PC-9 (cell line): ENCODE results near the gene MKKS.

Experiments
- EZH2 ChIP-seq: fragments of 200-600 bp; sonication (generic); IDR thresholded peaks from 2 replicates; pipeline ENCODE4 v1.8.0; 2017; ENCODE audit warnings: antibody characterized with exemption, low read depth
- TF ChIP-seq, protein P1 (sequence below): fragments of 200-600 bp; sonication (generic); conservative IDR thresholded peaks from 2 replicates; pipeline ENCODE4 v1.6.1; 2017; ENCODE audit warnings: mixed run types, antibody characterized with exemption, mild to moderate bottlenecking, moderate library complexity

DNA sequence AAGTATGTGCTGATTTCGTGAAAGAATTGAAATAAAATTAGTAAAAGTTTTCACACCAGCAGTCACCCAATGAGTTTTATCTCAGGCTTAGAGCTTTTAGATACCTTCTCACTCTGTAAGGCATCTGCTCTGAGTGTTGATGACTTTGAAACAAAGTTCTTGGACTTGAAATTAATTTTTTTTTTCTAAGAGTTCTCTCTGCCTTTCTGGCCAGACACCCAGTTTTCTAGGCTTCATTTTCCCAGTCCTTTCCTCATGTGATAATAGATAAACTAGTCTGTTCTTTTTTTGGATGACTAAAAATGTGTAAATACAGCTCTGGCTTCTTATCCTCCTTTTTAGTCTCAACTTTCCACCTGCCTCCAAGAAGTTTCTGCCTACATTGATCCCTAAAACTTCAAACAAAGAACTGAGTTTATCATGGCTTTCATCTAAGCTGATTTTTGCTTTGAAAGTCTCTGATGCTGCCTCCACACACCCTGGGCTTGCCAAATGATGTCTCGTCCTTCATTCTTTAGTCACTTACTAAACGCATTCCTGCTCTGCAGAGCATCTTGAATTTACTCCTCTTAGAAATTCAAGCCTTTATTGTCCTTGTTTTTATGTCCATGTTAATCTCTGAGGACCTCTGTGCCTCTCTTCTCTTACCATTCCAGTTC lies 33.8 kb upstream of the MKKS start:
- no peak for TF ChIP-seq EZH2
- TF ChIP-seq, protein P1, sequence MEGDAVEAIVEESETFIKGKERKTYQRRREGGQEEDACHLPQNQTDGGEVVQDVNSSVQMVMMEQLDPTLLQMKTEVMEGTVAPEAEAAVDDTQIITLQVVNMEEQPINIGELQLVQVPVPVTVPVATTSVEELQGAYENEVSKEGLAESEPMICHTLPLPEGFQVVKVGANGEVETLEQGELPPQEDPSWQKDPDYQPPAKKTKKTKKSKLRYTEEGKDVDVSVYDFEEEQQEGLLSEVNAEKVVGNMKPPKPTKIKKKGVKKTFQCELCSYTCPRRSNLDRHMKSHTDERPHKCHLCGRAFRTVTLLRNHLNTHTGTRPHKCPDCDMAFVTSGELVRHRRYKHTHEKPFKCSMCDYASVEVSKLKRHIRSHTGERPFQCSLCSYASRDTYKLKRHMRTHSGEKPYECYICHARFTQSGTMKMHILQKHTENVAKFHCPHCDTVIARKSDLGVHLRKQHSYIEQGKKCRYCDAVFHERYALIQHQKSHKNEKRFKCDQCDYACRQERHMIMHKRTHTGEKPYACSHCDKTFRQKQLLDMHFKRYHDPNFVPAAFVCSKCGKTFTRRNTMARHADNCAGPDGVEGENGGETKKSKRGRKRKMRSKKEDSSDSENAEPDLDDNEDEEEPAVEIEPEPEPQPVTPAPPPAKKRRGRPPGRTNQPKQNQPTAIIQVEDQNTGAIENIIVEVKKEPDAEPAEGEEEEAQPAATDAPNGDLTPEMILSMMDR, result no peak
